ENCODE measurements around the gene GSTK1. TPM values are rescaled to one million over a fixed set of nuclear protein-coding genes. Genes with fewer than 3 reads are reported as not detected.

Gene GSTK1
- total and polyA plus RNA-seq, 2 of the 8 experiments (the other 6 are each of a cell fraction or from before 2014, with no cell fraction given): 25.5 to 32.5 TPM

DNA sequence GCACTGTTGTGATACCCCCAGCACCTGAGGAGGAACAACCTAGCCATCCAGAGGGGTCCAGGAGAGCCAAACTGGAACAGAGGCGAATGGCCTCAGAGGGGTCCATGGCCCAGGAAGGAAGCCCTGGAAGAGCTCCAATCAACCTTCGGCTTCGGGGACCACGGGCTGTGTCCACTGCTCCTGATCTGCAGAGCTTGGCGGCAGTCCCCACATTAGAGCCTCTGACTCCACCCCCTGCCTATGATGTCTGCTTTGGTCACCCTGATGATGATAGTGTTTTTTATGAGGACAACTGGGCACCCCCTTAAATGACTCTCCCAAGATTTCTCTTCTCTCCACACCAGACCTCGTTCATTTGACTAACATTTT lies 23.3 kb downstream of the GSTK1 start:
- no peak for FAIRE-seq
- CTCF ChIA-PET (ENCODE audit: partially characterized antibody): interaction anchor here (0.6 to 3.6 kb wide), 8 partner anchors 10 to 699 kb away, joined by 3 to 22 read pairs (median 3); partner anchors contain the start of gene GSTK1
- TF ChIP-seq RNF2 (IDR thresholded peaks at IDR 0.05; ENCODE audit: borderline replicate concordance, low read depth, low read length, missing control alignments, poor library complexity, severe bottlenecking) (no peak), PHF8 (conservative IDR thresholded peaks at IDR 0.05; ENCODE audit: low read depth, low read length) (no peak), ATF2 (IDR thresholded peaks at IDR 0.05; ENCODE audit: low read length) (no peak), JUND (IDR thresholded peaks at IDR 0.05; ENCODE audit: low read length) (no peak), SAP30 (IDR thresholded peaks at IDR 0.05; ENCODE audit: insufficient read depth, insufficient replicate concordance, low read length) (no peak), RXRA (IDR thresholded peaks at IDR 0.05; ENCODE audit: insufficient read depth, low read depth, low read length) (no peak), SUZ12 (IDR thresholded peaks at IDR 0.05; ENCODE audit: low read length) (no peak), ASH2L (IDR thresholded peaks at IDR 0.05; ENCODE audit: low read length) (no peak), BRCA1 (IDR thresholded peaks at IDR 0.05; ENCODE audit: low read depth, low read length) (no peak)
- TF ChIP-seq, protein P1, sequence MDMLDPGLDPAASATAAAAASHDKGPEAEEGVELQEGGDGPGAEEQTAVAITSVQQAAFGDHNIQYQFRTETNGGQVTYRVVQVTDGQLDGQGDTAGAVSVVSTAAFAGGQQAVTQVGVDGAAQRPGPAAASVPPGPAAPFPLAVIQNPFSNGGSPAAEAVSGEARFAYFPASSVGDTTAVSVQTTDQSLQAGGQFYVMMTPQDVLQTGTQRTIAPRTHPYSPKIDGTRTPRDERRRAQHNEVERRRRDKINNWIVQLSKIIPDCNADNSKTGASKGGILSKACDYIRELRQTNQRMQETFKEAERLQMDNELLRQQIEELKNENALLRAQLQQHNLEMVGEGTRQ (IDR thresholded peaks at IDR 0.05; ENCODE audit: low read length): no peak

More for the DNA sequence above, 23.3 kb downstream of the GSTK1 start:
- H4K5ac ChIP-seq (ENCODE audit: insufficient read length, low read depth, low read length): no peak overlapping the region
- H3K9ac ChIP-seq (replicated peaks in 1 of 4; ENCODE audit: extremely low read depth in 1 of 4, low read depth in 3 of 4, low read length in 3 of 4): no peak overlapping the region
- peaks cover 10 to 21% (median 20%) of the 10 kb centered on the region in 4 experiments for H3K27me3 ChIP-seq (replicated peaks in 1 of 4; ENCODE audit: control insufficient read depth in 3 of 4, extremely low read depth in 1 of 4, insufficient read depth in 3 of 4, low read length in 3 of 4)
- no peak overlapping the region for H3K56ac ChIP-seq (replicated peaks; ENCODE audit: insufficient read length, low read depth, low read length)
- H4K8ac ChIP-seq (ENCODE audit: extremely low read depth, insufficient read depth, low read length): no peak overlapping the region
- H2AK5ac ChIP-seq (ENCODE audit: low read depth, low read length): no peak overlapping the region
- no peak overlapping the region for H2BK15ac ChIP-seq (ENCODE audit: low read length)
- H2AFZ ChIP-seq (ENCODE audit: low read length): no peak overlapping the region
- no peak overlapping the region for H3K27ac ChIP-seq (ENCODE audit: low read depth, low read length)
- peaks cover 0 to 30% of the 10 kb centered on the region in 2 experiments; a peak in 3 of 4 replicates for H3K79me2 ChIP-seq (ENCODE audit: control insufficient read depth in 1 of 2, insufficient read depth in 2 of 2, low read length in 2 of 2)
- POLR2A ChIA-PET (ENCODE audit: partially characterized antibody): interaction anchor here (1.0 to 2.5 kb wide), 2 partner anchors 9 to 23 kb away, joined by 3 to 6 read pairs; partner anchors contain the start of gene GSTK1
- H3K79me1 ChIP-seq (ENCODE audit: low read depth, low read length): peaks cover 3% of the 10 kb centered on the region
- no peak overlapping the region for H3K18ac ChIP-seq (ENCODE audit: extremely low read depth, low read length)
- no peak for DNase-seq (ENCODE audit: low read depth in 1 of 2, low spot score in 2 of 2)
- H4K91ac ChIP-seq (replicated peaks; ENCODE audit: insufficient read length, low read length): no peak overlapping the region
- H2BK120ac ChIP-seq (replicated peaks; ENCODE audit: low read depth, low read length): no peak overlapping the region
- H2BK12ac ChIP-seq (ENCODE audit: low read depth, low read length): no peak overlapping the region
- H3K23ac ChIP-seq (ENCODE audit: insufficient read length): no peak overlapping the region
- no peak overlapping the region for H3K4me3 ChIP-seq (ENCODE audit: extremely low read depth in 1 of 4, insufficient read depth in 2 of 4, low read depth in 3 of 4, low read length in 4 of 4)
- H3K23me2 ChIP-seq (ENCODE audit: low read depth, low read length): peaks cover 8% of the 10 kb centered on the region
- no peak overlapping the region for H3K14ac ChIP-seq (ENCODE audit: insufficient read length)
- peaks cover 0 to 9% (median 4%) of the 10 kb centered on the region in 4 experiments; a peak in 3 of 8 replicates for H3K36me3 ChIP-seq (ENCODE audit: control insufficient read depth in 2 of 4, insufficient read depth in 4 of 4, low read length in 3 of 4)
- no peak overlapping the region for H2BK20ac ChIP-seq (ENCODE audit: low read length)
- H3K9me3 ChIP-seq (ENCODE audit: insufficient read depth in 2 of 2, low read depth in 1 of 2, low read length in 1 of 2): peaks cover 6 to 13% of the 10 kb centered on the region in 2 experiments
- H3K4me2 ChIP-seq (ENCODE audit: insufficient read depth in 1 of 2, low read depth in 2 of 2, low read length in 2 of 2): no peak overlapping the region
- 94% methylated on average over 6 of the region's 6 CpGs; no CpG with 5 or more reads in 1 of the 2 experiments for WGBS, 2 experiments (ENCODE audit: extremely low coverage in 1 of 2, insufficient coverage in 1 of 2, insufficient read length in 1 of 2, insufficient replicate concordance in 2 of 2, low coverage in 1 of 2, low lambda C conversion rate in 2 of 2, missing lambda C conversion rate in 1 of 2)
- H2BK5ac ChIP-seq (ENCODE audit: low read depth, low read length): no peak overlapping the region
- no peak overlapping the region for H3K4ac ChIP-seq (replicated peaks; ENCODE audit: insufficient read length, low read depth, low read length)
- H3K4me1 ChIP-seq (replicated peaks in 1 of 4; ENCODE audit: control insufficient read depth in 3 of 4, insufficient read depth in 4 of 4, low read length in 3 of 4): peaks cover 9 to 14% (median 10%) of the 10 kb centered on the region in 4 experiments
- peaks cover 0 to 2% of the 10 kb centered on the region in 2 experiments for H4K20me1 ChIP-seq (replicated peaks in 1 of 2; ENCODE audit: control insufficient read depth in 1 of 2, insufficient read depth in 2 of 2, low read length in 2 of 2)
